ENCODE data around the gene PPIA. TPM values are rescaled to one million over a fixed set of nuclear protein-coding genes. Genes with fewer than 3 reads are reported as not detected.
A peak's percentile ranks its signal among the peaks of the same experiment; 100 is the strongest.

PPIA gene
- polyA plus RNA-seq, 3 donors: 1,614 to 2,276 (median 2,037) TPM

GRCh38 chr7:44768628-44769371 lies 27.7 kb upstream of the PPIA start:
- H3K36me3 ChIP-seq (replicated peaks in 1 of 2; ENCODE audit: control insufficient read depth in 1 of 2, insufficient read depth in 2 of 2, low read length in 2 of 2): peaks cover 39 to 43% of the 10 kb centered on the region in 2 donors
- TF ChIP-seq, protein P1, sequence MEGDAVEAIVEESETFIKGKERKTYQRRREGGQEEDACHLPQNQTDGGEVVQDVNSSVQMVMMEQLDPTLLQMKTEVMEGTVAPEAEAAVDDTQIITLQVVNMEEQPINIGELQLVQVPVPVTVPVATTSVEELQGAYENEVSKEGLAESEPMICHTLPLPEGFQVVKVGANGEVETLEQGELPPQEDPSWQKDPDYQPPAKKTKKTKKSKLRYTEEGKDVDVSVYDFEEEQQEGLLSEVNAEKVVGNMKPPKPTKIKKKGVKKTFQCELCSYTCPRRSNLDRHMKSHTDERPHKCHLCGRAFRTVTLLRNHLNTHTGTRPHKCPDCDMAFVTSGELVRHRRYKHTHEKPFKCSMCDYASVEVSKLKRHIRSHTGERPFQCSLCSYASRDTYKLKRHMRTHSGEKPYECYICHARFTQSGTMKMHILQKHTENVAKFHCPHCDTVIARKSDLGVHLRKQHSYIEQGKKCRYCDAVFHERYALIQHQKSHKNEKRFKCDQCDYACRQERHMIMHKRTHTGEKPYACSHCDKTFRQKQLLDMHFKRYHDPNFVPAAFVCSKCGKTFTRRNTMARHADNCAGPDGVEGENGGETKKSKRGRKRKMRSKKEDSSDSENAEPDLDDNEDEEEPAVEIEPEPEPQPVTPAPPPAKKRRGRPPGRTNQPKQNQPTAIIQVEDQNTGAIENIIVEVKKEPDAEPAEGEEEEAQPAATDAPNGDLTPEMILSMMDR (IDR thresholded peaks at IDR 0.05): no peak
- Mint-ChIP-seq H3K9me3 (peaks cover 0 to under 1% (median 0%) of the 10 kb centered on the region in 7 donors), H3K27me3 (ENCODE audit: low read depth in 3 of 3) (peaks cover 6 to 7% (median 6%) of the 10 kb centered on the region in 3 donors), H3K27ac (peak overlapping the region in 6 of 7 donors; percentile 48 to 84 (median 67)), H3K4me3 (no peak overlapping the region), H3K4me1 (peaks cover 40% of the 10 kb centered on the region), H3K36me3 (peaks cover 40 to 46% of the 10 kb centered on the region in 2 donors)
- no peaks in the 10 kb centered on the region for H4K20me1 ChIP-seq (ENCODE audit: insufficient read depth, low read length)
- H3K9me3 ChIP-seq (replicated peaks in 1 of 2; ENCODE audit: control insufficient read depth in 1 of 2, insufficient read depth in 1 of 2, low read length in 2 of 2): no peaks in the 10 kb centered on the region
- H3K9ac ChIP-seq (ENCODE audit: insufficient read depth, low read length, poor library complexity, severe bottlenecking): peak overlapping the region; percentile 32
- H3K4me1 ChIP-seq (ENCODE audit: control insufficient read depth in 1 of 2, insufficient read depth in 2 of 2, low read length in 2 of 2): peaks cover 35 to 38% of the 10 kb centered on the region in 2 donors
- WGBS (ENCODE audit: insufficient coverage): 76% methylated on average over 9 of the region's 11 CpGs
- H3K27ac ChIP-seq (ENCODE audit: low read depth in 1 of 2, low read length in 2 of 2): peak overlapping the region; percentile 36 to 48
- DNase-seq: no peak
- intact Hi-C loops (cut with micrococcal nuclease): loop anchor here in 1 of 2 donors (10.0 kb wide), 1 partner anchor 166 kb away; no protein-coding TSS in a partner anchor
- no peak overlapping the region for H3K4me3 ChIP-seq (replicated peaks in 1 of 3; ENCODE audit: low read depth in 2 of 3, low read length in 3 of 3)
- H3K79me2 ChIP-seq (ENCODE audit: insufficient read depth, low read length): no peaks in the 10 kb centered on the region
- H3K4me2 ChIP-seq (replicated peaks; ENCODE audit: extremely low read depth, low read length, poor library complexity, severe bottlenecking): no peak overlapping the region
- H3K27me3 ChIP-seq (ENCODE audit: control insufficient read depth in 2 of 2, insufficient read depth in 2 of 2, low read length in 2 of 2): no peaks in the 10 kb centered on the region
- H2AFZ ChIP-seq (ENCODE audit: insufficient read depth, low read depth, low read length, poor library complexity, severe bottlenecking): no peak overlapping the region

- Mint-ChIP-seq H3K36me3 (peaks cover 34 to 40% of the 10 kb centered on the region in 2 donors), H3K27ac (peak overlapping the region; percentile 2 to 89 (median 83)), H3K9me3 (peaks cover 0 to 2% (median 0%) of the 10 kb centered on the region in 7 donors), H3K4me3 (peak overlapping the region; percentile 68 to 77), H3K4me1 (peaks cover 40% of the 10 kb centered on the region), H3K27me3 (ENCODE audit: low read depth in 3 of 3) (peaks cover 8 to 10% (median 9%) of the 10 kb centered on the region in 3 donors)
- peaks cover 35 to 38% of the 10 kb centered on the region in 2 donors for H3K4me1 ChIP-seq (ENCODE audit: control insufficient read depth in 1 of 2, insufficient read depth in 2 of 2, low read length in 2 of 2)
- H3K9me3 ChIP-seq (replicated peaks in 1 of 2; ENCODE audit: control insufficient read depth in 1 of 2, insufficient read depth in 1 of 2, low read length in 2 of 2): no peaks in the 10 kb centered on the region
- no peak overlapping the region for H3K9ac ChIP-seq (ENCODE audit: insufficient read depth, low read length, poor library complexity, severe bottlenecking)
- H3K4me3 ChIP-seq (replicated peaks in 1 of 3; ENCODE audit: low read depth in 2 of 3, low read length in 3 of 3): peak overlapping the region in 1 of 3 experiments; percentile 32
- no peak for DNase-seq
- H2AFZ ChIP-seq (ENCODE audit: insufficient read depth, low read depth, low read length, poor library complexity, severe bottlenecking): no peak overlapping the region
- peak overlapping the region; percentile 16 to 39 for H3K27ac ChIP-seq (ENCODE audit: low read depth in 1 of 2, low read length in 2 of 2)
- WGBS (ENCODE audit: insufficient coverage): 97% methylated on average over 4 of the region's 8 CpGs
- H3K4me2 ChIP-seq (replicated peaks; ENCODE audit: extremely low read depth, low read length, poor library complexity, severe bottlenecking): peak overlapping the region; percentile 58
- no peaks in the 10 kb centered on the region for H3K27me3 ChIP-seq (ENCODE audit: control insufficient read depth in 2 of 2, insufficient read depth in 2 of 2, low read length in 2 of 2)
- TF ChIP-seq, protein P1 (IDR thresholded peaks at IDR 0.05): no peak
- intact Hi-C loops (cut with micrococcal nuclease): loop anchor here in 1 of 2 donors (10.0 kb wide), 1 partner anchor 165 kb away; no protein-coding TSS in a partner anchor
- no peaks in the 10 kb centered on the region for H4K20me1 ChIP-seq (ENCODE audit: insufficient read depth, low read length)
- peaks cover 34 to 37% of the 10 kb centered on the region in 2 donors for H3K36me3 ChIP-seq (replicated peaks in 1 of 2; ENCODE audit: control insufficient read depth in 1 of 2, insufficient read depth in 2 of 2, low read length in 2 of 2)
- no peaks in the 10 kb centered on the region for H3K79me2 ChIP-seq (ENCODE audit: insufficient read depth, low read length)
These were observed 27.1 kb upstream of the PPIA start for GRCh38 chr7:44769376-44769775.
